Fibroblast of villous mesenchyme (primary cell): Measurements from ENCODE around the gene SWSAP1. TPM values are rescaled to one million over a fixed set of nuclear protein-coding genes. Genes with fewer than 3 reads are reported as not detected.

Experiments used
- DNase-seq: peaks from one replicate; pipeline ENCODE4 v3.0.0-alpha.2; 2010; ENCODE audit warnings: low read depth
- H3K4me3 ChIP-seq: 2 replicates; pipeline ENCODE4 v1.5.1; 2011; ENCODE audit warnings: low read depth, mild to moderate bottlenecking, low read length
- total RNA-seq: library from RNA; depleted of rRNA; stranded (reverse); fragments of >200 nt; gene quantifications from 2 replicates; pipeline ENCODE4 v1.2.3, GENCODE V29; 2012
- TF ChIP-seq, protein P1 (sequence below): IDR thresholded peaks from 2 replicates; pipeline ENCODE4 v1.5.1; 2012; ENCODE audit warnings: low read depth, mild to moderate bottlenecking, low read length; ENCODE audit not compliant: insufficient read depth

The SWSAP1 gene
- total RNA-seq, 1 donor = 0.86 TPM

GRCh38 chr19:11356074-11356397, 18.4 kb upstream of the SWSAP1 start:
- peak overlapping the region; percentile 65 for H3K4me3 ChIP-seq
- DNase-seq = no peak
- TF ChIP-seq, protein P1, sequence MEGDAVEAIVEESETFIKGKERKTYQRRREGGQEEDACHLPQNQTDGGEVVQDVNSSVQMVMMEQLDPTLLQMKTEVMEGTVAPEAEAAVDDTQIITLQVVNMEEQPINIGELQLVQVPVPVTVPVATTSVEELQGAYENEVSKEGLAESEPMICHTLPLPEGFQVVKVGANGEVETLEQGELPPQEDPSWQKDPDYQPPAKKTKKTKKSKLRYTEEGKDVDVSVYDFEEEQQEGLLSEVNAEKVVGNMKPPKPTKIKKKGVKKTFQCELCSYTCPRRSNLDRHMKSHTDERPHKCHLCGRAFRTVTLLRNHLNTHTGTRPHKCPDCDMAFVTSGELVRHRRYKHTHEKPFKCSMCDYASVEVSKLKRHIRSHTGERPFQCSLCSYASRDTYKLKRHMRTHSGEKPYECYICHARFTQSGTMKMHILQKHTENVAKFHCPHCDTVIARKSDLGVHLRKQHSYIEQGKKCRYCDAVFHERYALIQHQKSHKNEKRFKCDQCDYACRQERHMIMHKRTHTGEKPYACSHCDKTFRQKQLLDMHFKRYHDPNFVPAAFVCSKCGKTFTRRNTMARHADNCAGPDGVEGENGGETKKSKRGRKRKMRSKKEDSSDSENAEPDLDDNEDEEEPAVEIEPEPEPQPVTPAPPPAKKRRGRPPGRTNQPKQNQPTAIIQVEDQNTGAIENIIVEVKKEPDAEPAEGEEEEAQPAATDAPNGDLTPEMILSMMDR = no peak

GRCh38 chr19:11356676-11357550, 17.6 kb upstream of the SWSAP1 start:
- DNase-seq = no peak
- TF ChIP-seq, protein P1 = no peak
- H3K4me3 ChIP-seq = no peak overlapping the region

DNA sequence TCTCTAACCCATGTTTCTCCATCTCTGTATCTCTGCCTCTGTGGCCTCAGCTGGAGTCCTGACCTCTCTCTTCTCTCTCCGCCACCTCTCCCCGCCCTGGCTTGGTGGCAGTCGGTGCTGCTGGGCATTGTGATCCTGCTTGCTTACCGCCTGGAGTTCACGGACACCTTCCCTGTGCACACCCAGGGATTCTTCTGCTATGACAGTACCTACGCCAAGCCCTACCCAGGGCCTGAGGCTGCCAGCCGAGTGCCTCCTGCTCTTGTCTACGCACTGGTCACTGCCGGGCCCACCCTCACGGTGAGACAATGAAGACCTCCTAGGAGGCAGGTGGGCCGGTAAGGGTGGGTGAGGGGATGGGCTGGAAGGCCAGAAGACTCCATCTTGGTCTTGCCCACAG, 15.0 kb upstream of the SWSAP1 start:
- DNase-seq = no peak
- no peak overlapping the region for H3K4me3 ChIP-seq
- TF ChIP-seq, protein P1 = no peak

- DNase-seq = no peak
- TF ChIP-seq, protein P1 = no peak
- no peak overlapping the region for H3K4me3 ChIP-seq
Measured at GRCh38 chr19:11361037-11361770, 13.3 kb upstream of the SWSAP1 start.

GRCh38 chr19:11361771-11362731, 12.4 kb upstream of the SWSAP1 start:
- H3K4me3 ChIP-seq = no peak overlapping the region
- TF ChIP-seq, protein P1 = no peak
- DNase-seq = no peak

GRCh38 chr19:11363881-11364280, 10.6 kb upstream of the SWSAP1 start:
- H3K4me3 ChIP-seq = no peak overlapping the region
- TF ChIP-seq, protein P1 = no peak
- no peak for DNase-seq
